Stimulated activated CD8-positive, alpha-beta memory T cell treated with anti-CD3 and anti-CD28 coated beads, Interleukin-4, amount 100 ng/mL, for 24 hours (primary cell): Measurements from ENCODE around the gene IL15.
"Not testable (repeated sequence)": the region's sequence is repeated elsewhere in the genome, so short reads cannot be mapped to it uniquely, and the experiment has no call there.

Experiments used
- DNase-seq: peaks from one replicate; pipeline ENCODE4 v3.0.0-alpha.2; 2020; ENCODE audit warnings: low read depth

IL15 gene

GRCh38 chr4:141647966-141648365 is 11.6 kb downstream of the IL15 start:
- no peak for DNase-seq

GRCh38 chr4:141652161-141652778 is 15.9 kb downstream of the IL15 start:
- DNase-seq: no peak

- no peak for DNase-seq
Observed at GRCh38 chr4:141654098-141654497, 17.7 kb downstream of the IL15 start.

- DNase-seq: no peak
Observed at GRCh38 chr4:141656031-141656430, 19.6 kb downstream of the IL15 start.

GRCh38 chr4:141657550-141658250 is 21.3 kb downstream of the IL15 start:
- DNase-seq: no peak

GRCh38 chr4:141658309-141658708 is 21.9 kb downstream of the IL15 start:
- no peak for DNase-seq

GRCh38 chr4:141659539-141659938 is 23.2 kb downstream of the IL15 start:
- no peak for DNase-seq

- no peak for DNase-seq
Observed at GRCh38 chr4:141660880-141661279, 24.5 kb downstream of the IL15 start.

- no peak for DNase-seq
Observed at GRCh38 chr4:141668200-141668910, 32.0 kb downstream of the IL15 start.

GRCh38 chr4:141669501-141669900 is 33.1 kb downstream of the IL15 start:
- DNase-seq: no peak

GRCh38 chr4:141675384-141675783 is 39.0 kb downstream of the IL15 start:
- no peak for DNase-seq

GRCh38 chr4:141676087-141676670 is 39.8 kb downstream of the IL15 start:
- no peak for DNase-seq

GRCh38 chr4:141680060-141680459 is 43.7 kb downstream of the IL15 start:
- no peak for DNase-seq

- DNase-seq: no peak
Observed at GRCh38 chr4:141684785-141685184, 48.4 kb downstream of the IL15 start.

GRCh38 chr4:141686146-141686775 is 49.9 kb downstream of the IL15 start:
- no peak for DNase-seq

GRCh38 chr4:141686879-141687278 is 50.5 kb downstream of the IL15 start:
- DNase-seq: no peak

GRCh38 chr4:141689726-141690296 is 53.4 kb downstream of the IL15 start:
- not testable (repeated sequence) for DNase-seq

GRCh38 chr4:141691247-141691646 is 54.9 kb downstream of the IL15 start:
- not testable (repeated sequence) for DNase-seq

- no peak for DNase-seq
Observed at GRCh38 chr4:141692081-141692480, 55.7 kb downstream of the IL15 start.

GRCh38 chr4:141697116-141697515 is 60.7 kb downstream of the IL15 start:
- DNase-seq: no peak

- no peak for DNase-seq
Observed at GRCh38 chr4:141702472-141703182, 66.2 kb downstream of the IL15 start.
